HepG2 (cell line): ENCODE data around the gene DYNC1I2. TPM values are rescaled to one million over a fixed set of nuclear protein-coding genes. Genes with fewer than 3 reads are reported as not detected.

ENCODE experiments used
- ATAC-seq: fragments of 200-7000 bp; cut with Tn5 transposase; 3 replicates; pipeline ENCODE4 v1.9.1; 2020; ENCODE audit warnings: mild to moderate bottlenecking, moderate library complexity
- BruUV-seq: library from RNA; stranded (reverse); fragments of 400-500 nt; replicated peaks from 2 replicates; lab custom pipeline; 2021; lab: Mats Ljungman, UMichigan
- CTCF ChIA-PET: fragments of 300-600 bp; formaldehyde crosslinking; extraction: SDS; loops from one replicate; lab custom pipeline; 2021; ENCODE audit warnings: low total read pairs, inconsistent platforms, low intra/inter-chr PET ratio; lab: Yijun Ruan, JAX
- POLR2A ChIA-PET: fragments of 350-600 bp; sonication (Branson Sonifier 250); formaldehyde crosslinking; loops from one replicate; lab custom pipeline; 2020; ENCODE audit warnings: antibody characterized with exemption, inconsistent platforms; lab: Yijun Ruan, JAX
- DNase-seq: peaks from one replicate; pipeline ENCODE4 v3.0.0-alpha.2; 2015; ENCODE audit warnings: low spot score
- FAIRE-seq: peaks from 3 replicates; lab custom pipeline; 2011; peaks lifted over from hg19 to GRCh38; lab: Jason Lieb, UNC
- H2AFZ ChIP-seq: one replicate; pipeline ENCODE4 v1.6.1; 2011; ENCODE audit warnings: low read length, inconsistent platforms
- H3K27ac ChIP-seq: fragments of 300-600 bp; 3 replicates; pipeline ENCODE4 v1.8.0; 2011; ENCODE audit warnings: mixed run types, mild to moderate bottlenecking, mixed read lengths, low read length, inconsistent platforms; ENCODE audit not compliant: insufficient read depth; ENCODE audit errors: extremely low read length
- H3K27me3 ChIP-seq, 2 experiments: fragments of 200-600 bp in 1 of 2; 2 replicates in 1 of 2; 3 replicates in 1 of 2; pipeline versions ENCODE4 v1.6.0 to v1.8.0; 2011; ENCODE audit warnings: low read length in 2 of 2, mild to moderate bottlenecking in 2 of 2, moderate library complexity in 2 of 2, inconsistent platforms in 1 of 2; ENCODE audit not compliant: insufficient read depth in 2 of 2, control insufficient read depth in 1 of 2
- H3K36me3 ChIP-seq, 2 experiments: fragments of 200-600 bp in 1 of 2; replicated peaks in 1 of 2; 2 replicates in 1 of 2; 3 replicates in 1 of 2; pipeline versions ENCODE4 v1.5.1 to v1.8.0; 2011; ENCODE audit warnings: low read length in 2 of 2, inconsistent platforms in 1 of 2; ENCODE audit not compliant: insufficient read depth in 2 of 2, control insufficient read depth in 1 of 2
- H3K4me1 ChIP-seq: 2 replicates; pipeline ENCODE4 v1.5.1; 2012; ENCODE audit warnings: low read length, inconsistent platforms; ENCODE audit not compliant: insufficient read depth
- H3K4me2 ChIP-seq: 2 replicates; pipeline ENCODE4 v1.6.0; 2011; ENCODE audit warnings: low read depth, low read length, inconsistent platforms
- H3K4me3 ChIP-seq, 3 experiments: fragments of 200-600 bp in 1 of 3; sonication (generic), shearing (Covaris generic) in 1 of 3; replicated peaks in 1 of 3; 2 replicates each; pipeline ENCODE4 v1.5.1; 2011 to 2016; ENCODE audit warnings: low read length in 3 of 3, inconsistent platforms in 2 of 3, low read depth in 2 of 3, mild to moderate bottlenecking in 2 of 3, control low read depth in 1 of 3, mixed read lengths in 1 of 3; ENCODE audit not compliant: insufficient read depth in 1 of 3
- H3K79me2 ChIP-seq: one replicate; pipeline ENCODE4 v1.6.1; 2011; ENCODE audit warnings: low read length, inconsistent platforms; ENCODE audit not compliant: insufficient read depth
- H3K9ac ChIP-seq: 2 replicates; pipeline ENCODE4 v1.6.0; 2011; ENCODE audit warnings: mild to moderate bottlenecking, low read depth, low read length, inconsistent platforms; ENCODE audit not compliant: insufficient read depth
- H3K9me3 ChIP-seq: 2 replicates; pipeline ENCODE4 v1.5.1; 2012; ENCODE audit warnings: mild to moderate bottlenecking, low read length
- H4K20me1 ChIP-seq: 2 replicates; pipeline ENCODE4 v1.6.0; 2011; ENCODE audit warnings: inconsistent platforms, mild to moderate bottlenecking, low read length, moderate library complexity; ENCODE audit not compliant: insufficient read depth
- BRCA1 ChIP-seq: sonication (generic); formaldehyde crosslinking; IDR thresholded peaks from 2 replicates; pipeline ENCODE4 v1.4.0; 2020; ENCODE audit warnings: missing genetic modification reagents
- EP300 ChIP-seq, 3 experiments: sonication (generic) in 1 of 3; formaldehyde crosslinking in 1 of 3; IDR thresholded peaks; 2 replicates each; pipeline versions ENCODE4 v1.5.1 to v1.6.1; 2011 to 2020; ENCODE audit warnings: low read depth in 2 of 3, low read length in 2 of 3, borderline replicate concordance in 1 of 3, improper control_type of control experiment in 1 of 3, mild to moderate bottlenecking in 1 of 3, missing genetic modification reagents in 1 of 3, moderate library complexity in 1 of 3
- HNRNPH1 ChIP-seq: fragments of 200-400 bp; formaldehyde crosslinking; optimal IDR thresholded peaks from 2 replicates; pipeline ENCODE3; 2017; ENCODE audit warnings: mild to moderate bottlenecking, low read depth, low read length
- JUNB ChIP-seq: sonication (generic); formaldehyde crosslinking; IDR thresholded peaks from 2 replicates; pipeline ENCODE4 v1.8.0; 2022; ENCODE audit warnings: missing genetic modification reagents, mild to moderate bottlenecking, borderline replicate concordance
- LBX2 ChIP-seq: sonication (generic); formaldehyde crosslinking; IDR thresholded peaks from 2 replicates; pipeline ENCODE4 v1.5.0; 2020; ENCODE audit warnings: missing genetic modification reagents, mild to moderate bottlenecking, borderline replicate concordance
- ZNF543 ChIP-seq: sonication (generic); formaldehyde crosslinking; IDR thresholded peaks from 2 replicates; pipeline ENCODE4 v1.4.0; 2020; ENCODE audit warnings: mild to moderate bottlenecking, missing genetic modification reagents
- ZNF713 ChIP-seq: sonication (generic); formaldehyde crosslinking; IDR thresholded peaks from 2 replicates; pipeline ENCODE4 v1.4.0; 2020; ENCODE audit warnings: mild to moderate bottlenecking, missing genetic modification reagents
- WGBS: methylation state at CpG from one replicate; pipeline ENCODE4 v1.1.6; 2017; ENCODE audit warnings: low lambda C conversion rate; 5-methylcytosine and 5-hydroxymethylcytosine counted together
- in situ Hi-C: cut with HindIII; loops from 2 replicates; pipeline ENCODE4 v1.10.0; 2017; ENCODE audit warnings: low pct_unique_long_range_greater_than_20kb; ENCODE audit not compliant: extremely low pct_ligation_motif_present
- intact Hi-C: fragments of 100-400 bp; cut with micrococcal nuclease; formaldehyde crosslinking; loops from one replicate; pipeline ENCODE4 v1.10.0; 2022; ENCODE audit not compliant: unreplicated experiment
- polyA plus RNA-seq, 8 experiments: library from polyadenylated mRNA; depleted of rRNA in 3 of 8; stranded (reverse) in 7 of 8; unstranded in 1 of 8; fragments of >200 nt; fragmentation: Illumina TruSeq in 4 of 8; extraction: Trizol in 4 of 8; gene quantifications; 2 replicates each; pipeline versions ENCODE4 v1.2.1 to v1.2.3, GENCODE V29; 2011 to 2016; ENCODE audit warnings: low read depth in 4 of 8, missing spikeins in 1 of 8, mixed read lengths in 1 of 8; ENCODE audit not compliant: insufficient read depth in 1 of 8
- total RNA-seq, 5 experiments: library from RNA; depleted of rRNA; stranded (reverse); fragments of >200 nt; fragmentation: Illumina TruSeq; extraction: Trizol; gene quantifications; 2 replicates each; pipeline ENCODE4 v1.2.3, GENCODE V29; 2016; ENCODE audit warnings: low read depth in 1 of 5
- TF ChIP-seq, protein P1 (sequence below): sonication (generic); formaldehyde crosslinking; IDR thresholded peaks from 2 replicates; pipeline ENCODE4 v1.4.0; 2020; ENCODE audit warnings: mild to moderate bottlenecking, missing genetic modification reagents

The DYNC1I2 gene
- total and polyA plus RNA-seq, 2 of the 13 experiments (the other 11 are each of a cell fraction or from before 2014, with no cell fraction given): 84.0 to 99.8 TPM

- Histone ChIP-seq H3K27ac (peak overlapping the region; percentile 65), H4K20me1 (no peaks in the 10 kb centered on the region), H3K9ac (no peak overlapping the region; the same call in 1 of the 2 replicates), H3K79me2 (no peaks in the 10 kb centered on the region), H3K4me2 (no peak overlapping the region), H3K36me3 (peaks cover 3 to 60% of the 10 kb centered on the region in 2 experiments), H2AFZ (no peak overlapping the region), H3K27me3 (no peaks in the 10 kb centered on the region), H3K4me1 (peaks cover 36% of the 10 kb centered on the region), H3K9me3 (no peaks in the 10 kb centered on the region), H3K4me3 (no peak overlapping the region)
- DNase-seq: no peak
- TF ChIP-seq HNRNPH1 (no peak), JUNB (CRISPR knock-in tag) (no peak), ZNF713 (no peak)
- 53% methylated on average over 3 of the region's 3 CpGs for WGBS
- CTCF ChIA-PET: no interaction called here
- POLR2A ChIA-PET: interaction anchor here (1.8 kb wide), 1 partner anchor 373 kb away, joined by 8 read pairs; the partner anchor contains the start of gene DLX2
- intact Hi-C loops (loop anchor here (5.0 to 10.0 kb wide), 2 partner anchors 55 to 77 kb away; no protein-coding TSS in a partner anchor), in situ Hi-C loops (no loop called here)
- no TSS peak for BruUV-seq
- no peak for FAIRE-seq
- ATAC-seq: no peak
Observed at GRCh38 chr2:171729952-171730317, 42.7 kb downstream of the DYNC1I2 start.

- 79% methylated on average over 4 of the region's 4 CpGs for WGBS
- Histone ChIP-seq H2AFZ (no peak overlapping the region), H4K20me1 (no peaks in the 10 kb centered on the region), H3K9ac (no peak overlapping the region), H3K27me3 (no peaks in the 10 kb centered on the region), H3K36me3 (peaks cover 7 to 59% of the 10 kb centered on the region in 2 experiments), H3K27ac (no peak overlapping the region), H3K4me1 (peaks cover 14% of the 10 kb centered on the region), H3K9me3 (no peaks in the 10 kb centered on the region), H3K79me2 (no peaks in the 10 kb centered on the region), H3K4me2 (no peak overlapping the region), H3K4me3 (no peak overlapping the region)
- ATAC-seq: no peak
- no peak for FAIRE-seq
- ChIA-PET CTCF (no interaction called here), POLR2A (no interaction called here)
- peak; percentile 6 for DNase-seq
- intact Hi-C loops: no loop called here
- in situ Hi-C loops: no loop called here
- no TSS peak for BruUV-seq
- no peak for TF ChIP-seq EP300 (IDR thresholded peaks at IDR 0.05; ENCODE audit: low read depth in 2 of 2, low read length in 2 of 2)
- TF ChIP-seq EP300 (CRISPR knock-in tag; IDR thresholded peaks at IDR 0.05; ENCODE audit: borderline replicate concordance): no peak
- TF ChIP-seq BRCA1 (CRISPR knock-in tag): no peak
- no peak for TF ChIP-seq LBX2 (CRISPR knock-in tag)
- no peak for TF ChIP-seq ZNF543
- TF ChIP-seq, protein P1, sequence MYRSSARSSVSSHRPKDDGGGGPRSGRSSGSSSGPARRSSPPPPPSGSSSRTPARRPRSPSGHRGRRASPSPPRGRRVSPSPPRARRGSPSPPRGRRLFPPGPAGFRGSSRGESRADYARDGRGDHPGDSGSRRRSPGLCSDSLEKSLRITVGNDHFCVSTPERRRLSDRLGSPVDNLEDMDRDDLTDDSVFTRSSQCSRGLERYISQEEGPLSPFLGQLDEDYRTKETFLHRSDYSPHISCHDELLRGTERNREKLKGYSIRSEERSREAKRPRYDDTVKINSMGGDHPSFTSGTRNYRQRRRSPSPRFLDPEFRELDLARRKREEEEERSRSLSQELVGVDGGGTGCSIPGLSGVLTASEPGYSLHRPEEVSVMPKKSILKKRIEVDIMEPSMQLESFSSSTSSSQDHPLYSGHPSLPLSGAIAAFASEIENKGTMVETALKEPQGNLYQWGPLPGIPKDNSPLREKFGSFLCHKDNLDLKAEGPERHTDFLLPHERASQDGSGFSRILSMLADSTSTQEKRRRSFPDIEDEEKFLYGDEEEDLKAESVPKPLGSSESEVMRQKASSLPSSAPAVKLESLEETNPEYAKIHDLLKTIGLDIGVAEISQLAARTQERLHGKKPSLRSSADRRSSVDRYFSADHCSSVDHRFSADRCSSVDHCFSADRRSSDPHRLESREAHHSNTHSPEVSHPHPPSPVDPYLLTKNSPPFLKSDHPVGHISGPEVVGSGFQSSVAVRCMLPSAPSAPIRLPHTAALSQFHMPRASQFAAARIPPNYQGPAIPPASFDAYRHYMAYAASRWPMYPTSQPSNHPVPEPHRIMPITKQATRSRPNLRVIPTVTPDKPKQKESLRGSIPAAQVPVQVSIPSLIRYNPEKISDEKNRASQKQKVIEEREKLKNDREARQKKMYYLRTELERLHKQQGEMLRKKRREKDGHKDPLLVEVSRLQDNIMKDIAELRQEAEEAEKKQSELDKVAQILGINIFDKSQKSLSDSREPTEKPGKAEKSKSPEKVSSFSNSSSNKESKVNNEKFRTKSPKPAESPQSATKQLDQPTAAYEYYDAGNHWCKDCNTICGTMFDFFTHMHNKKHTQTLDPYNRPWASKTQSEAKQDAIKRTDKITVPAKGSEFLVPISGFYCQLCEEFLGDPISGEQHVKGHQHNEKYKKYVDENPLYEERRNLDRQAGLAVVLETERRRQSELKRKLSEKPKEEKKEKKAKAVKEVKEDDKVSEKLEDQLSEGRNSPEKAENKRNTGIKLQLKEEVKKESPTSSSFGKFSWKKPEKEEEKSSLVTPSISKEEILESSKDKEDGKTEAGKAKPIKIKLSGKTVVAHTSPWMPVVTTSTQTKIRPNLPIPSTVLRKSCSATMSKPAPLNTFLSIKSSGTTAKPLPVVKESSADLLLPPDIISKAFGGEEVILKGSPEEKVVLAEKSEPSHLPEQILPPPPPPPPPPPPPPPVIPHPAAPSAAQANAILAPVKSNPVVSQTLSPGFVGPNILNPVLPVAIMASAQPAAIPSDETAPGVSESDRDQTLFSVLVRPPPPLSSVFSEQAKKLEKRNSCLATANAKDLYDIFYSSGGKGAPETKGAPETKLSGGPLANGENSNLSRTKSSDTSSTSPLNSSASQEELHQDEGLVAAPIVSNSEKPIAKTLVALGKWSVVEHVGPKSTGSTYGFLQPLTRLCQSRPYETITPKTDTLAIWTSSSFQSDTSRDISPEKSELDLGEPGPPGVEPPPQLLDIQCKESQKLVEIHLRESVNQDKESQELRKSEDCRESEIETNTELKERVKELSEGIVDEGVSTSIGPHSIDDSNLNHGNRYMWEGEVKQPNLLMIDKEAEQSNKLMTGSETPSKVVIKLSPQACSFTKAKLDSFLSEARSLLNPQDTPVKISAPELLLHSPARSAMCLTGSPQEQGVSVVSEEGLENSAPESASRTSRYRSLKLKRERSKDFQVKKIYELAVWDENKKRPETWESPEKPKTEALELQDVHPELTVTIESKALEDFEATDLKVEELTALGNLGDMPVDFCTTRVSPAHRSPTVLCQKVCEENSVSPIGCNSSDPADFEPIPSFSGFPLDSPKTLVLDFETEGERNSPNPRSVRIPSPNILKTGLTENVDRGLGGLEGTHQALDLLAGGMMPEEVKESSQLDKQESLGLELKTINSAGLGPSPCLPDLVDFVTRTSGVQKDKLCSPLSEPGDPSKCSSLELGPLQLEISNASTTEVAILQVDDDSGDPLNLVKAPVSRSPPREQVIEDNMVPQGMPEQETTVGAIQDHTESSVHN (CRISPR knock-in tag): no peak
Observed at GRCh38 chr2:171735991-171736710, 48.9 kb downstream of the DYNC1I2 start.
